Measurements from ENCODE around the gene MYL5.

DNA sequence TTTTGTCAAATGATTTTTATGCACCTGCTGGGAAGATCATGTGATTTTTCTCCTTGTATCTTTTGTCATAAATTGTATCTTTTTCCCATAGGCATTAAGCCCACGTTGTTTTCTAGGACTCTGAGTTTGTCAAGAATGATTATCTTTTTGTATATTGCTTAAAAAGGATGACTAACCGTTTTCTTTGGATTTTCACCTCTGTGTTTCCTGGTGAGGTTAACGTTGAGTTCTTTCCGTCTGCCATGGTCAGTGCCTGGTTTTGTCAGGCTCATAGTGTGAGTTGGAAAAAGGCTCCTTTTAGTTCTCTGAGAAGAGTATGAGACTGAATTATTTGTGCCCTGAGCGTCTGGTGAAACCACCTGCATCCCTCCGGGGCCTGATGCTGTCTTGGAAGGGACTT, 53.2 kb downstream of the MYL5 start:
- TF ChIP-seq SMC3 (IDR thresholded peaks at IDR 0.05; ENCODE audit: low read depth, low read length), result no peak
- TF ChIP-seq, protein P1, sequence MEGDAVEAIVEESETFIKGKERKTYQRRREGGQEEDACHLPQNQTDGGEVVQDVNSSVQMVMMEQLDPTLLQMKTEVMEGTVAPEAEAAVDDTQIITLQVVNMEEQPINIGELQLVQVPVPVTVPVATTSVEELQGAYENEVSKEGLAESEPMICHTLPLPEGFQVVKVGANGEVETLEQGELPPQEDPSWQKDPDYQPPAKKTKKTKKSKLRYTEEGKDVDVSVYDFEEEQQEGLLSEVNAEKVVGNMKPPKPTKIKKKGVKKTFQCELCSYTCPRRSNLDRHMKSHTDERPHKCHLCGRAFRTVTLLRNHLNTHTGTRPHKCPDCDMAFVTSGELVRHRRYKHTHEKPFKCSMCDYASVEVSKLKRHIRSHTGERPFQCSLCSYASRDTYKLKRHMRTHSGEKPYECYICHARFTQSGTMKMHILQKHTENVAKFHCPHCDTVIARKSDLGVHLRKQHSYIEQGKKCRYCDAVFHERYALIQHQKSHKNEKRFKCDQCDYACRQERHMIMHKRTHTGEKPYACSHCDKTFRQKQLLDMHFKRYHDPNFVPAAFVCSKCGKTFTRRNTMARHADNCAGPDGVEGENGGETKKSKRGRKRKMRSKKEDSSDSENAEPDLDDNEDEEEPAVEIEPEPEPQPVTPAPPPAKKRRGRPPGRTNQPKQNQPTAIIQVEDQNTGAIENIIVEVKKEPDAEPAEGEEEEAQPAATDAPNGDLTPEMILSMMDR (conservative IDR thresholded peaks at IDR 0.05; ENCODE audit: low read depth, low read length), result no peak

All from IMR-90 (cell line).